WTC11 (cell line): ENCODE measurements around the gene NRG3.

ENCODE experiments used
- JUN ChIP-seq: sonication (generic); formaldehyde crosslinking; IDR thresholded peaks from 2 replicates; pipeline ENCODE4 v1.8.0; 2023; ENCODE audit warnings: mild to moderate bottlenecking, missing genetic modification reagents
- ZNF138 ChIP-seq: sonication (generic); formaldehyde crosslinking; conservative IDR thresholded peaks from 2 replicates; pipeline ENCODE4 v1.8.1; 2022; ENCODE audit warnings: mild to moderate bottlenecking, moderate library complexity, missing genetic modification reagents
- TF ChIP-seq, protein P1 (sequence below): fragments of 200-600 bp; IDR thresholded peaks from 2 replicates; pipeline ENCODE4 v1.8.0; 2022; ENCODE audit warnings: antibody characterized with exemption
- TF ChIP-seq, protein P2 (sequence below): sonication (generic); formaldehyde crosslinking; IDR thresholded peaks from 2 replicates; pipeline ENCODE4 v1.8.1; 2023; ENCODE audit warnings: mild to moderate bottlenecking, missing genetic modification reagents, moderate library complexity
- TF ChIP-seq, protein P3 (sequence below): fragments of 250-450 bp; sonication (Bioruptor Pico); IDR thresholded peaks from 2 replicates; pipeline ENCODE4 v2.1.2; 2022; ENCODE audit warnings: mild to moderate bottlenecking, moderate library complexity

DNA sequence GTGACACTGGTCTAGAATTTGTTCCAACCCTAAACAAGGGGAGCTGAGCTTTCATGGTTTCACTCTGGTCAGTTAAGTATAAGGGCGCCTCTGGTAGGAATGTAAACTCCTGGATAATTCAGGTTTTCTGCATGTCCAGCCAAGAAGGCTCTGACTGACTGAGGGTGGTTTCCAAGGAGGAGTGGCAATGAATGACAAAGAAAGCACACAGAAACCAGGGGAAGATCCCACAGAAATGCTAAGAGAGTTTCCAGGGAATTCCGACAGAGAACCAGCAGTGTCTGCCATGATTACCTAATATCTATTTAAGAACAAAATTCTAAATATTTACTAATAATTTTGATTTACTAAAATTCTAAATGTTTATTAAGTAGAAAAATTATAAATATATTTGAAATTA, 27.3 kb upstream of the NRG3 start:
- TF ChIP-seq, protein P1, sequence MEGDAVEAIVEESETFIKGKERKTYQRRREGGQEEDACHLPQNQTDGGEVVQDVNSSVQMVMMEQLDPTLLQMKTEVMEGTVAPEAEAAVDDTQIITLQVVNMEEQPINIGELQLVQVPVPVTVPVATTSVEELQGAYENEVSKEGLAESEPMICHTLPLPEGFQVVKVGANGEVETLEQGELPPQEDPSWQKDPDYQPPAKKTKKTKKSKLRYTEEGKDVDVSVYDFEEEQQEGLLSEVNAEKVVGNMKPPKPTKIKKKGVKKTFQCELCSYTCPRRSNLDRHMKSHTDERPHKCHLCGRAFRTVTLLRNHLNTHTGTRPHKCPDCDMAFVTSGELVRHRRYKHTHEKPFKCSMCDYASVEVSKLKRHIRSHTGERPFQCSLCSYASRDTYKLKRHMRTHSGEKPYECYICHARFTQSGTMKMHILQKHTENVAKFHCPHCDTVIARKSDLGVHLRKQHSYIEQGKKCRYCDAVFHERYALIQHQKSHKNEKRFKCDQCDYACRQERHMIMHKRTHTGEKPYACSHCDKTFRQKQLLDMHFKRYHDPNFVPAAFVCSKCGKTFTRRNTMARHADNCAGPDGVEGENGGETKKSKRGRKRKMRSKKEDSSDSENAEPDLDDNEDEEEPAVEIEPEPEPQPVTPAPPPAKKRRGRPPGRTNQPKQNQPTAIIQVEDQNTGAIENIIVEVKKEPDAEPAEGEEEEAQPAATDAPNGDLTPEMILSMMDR = no peak
- TF ChIP-seq, protein P2, sequence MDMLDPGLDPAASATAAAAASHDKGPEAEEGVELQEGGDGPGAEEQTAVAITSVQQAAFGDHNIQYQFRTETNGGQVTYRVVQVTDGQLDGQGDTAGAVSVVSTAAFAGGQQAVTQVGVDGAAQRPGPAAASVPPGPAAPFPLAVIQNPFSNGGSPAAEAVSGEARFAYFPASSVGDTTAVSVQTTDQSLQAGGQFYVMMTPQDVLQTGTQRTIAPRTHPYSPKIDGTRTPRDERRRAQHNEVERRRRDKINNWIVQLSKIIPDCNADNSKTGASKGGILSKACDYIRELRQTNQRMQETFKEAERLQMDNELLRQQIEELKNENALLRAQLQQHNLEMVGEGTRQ (CRISPR knock-in tag) = no peak
- TF ChIP-seq ZNF138 (CRISPR knock-in tag) = no peak
- TF ChIP-seq JUN (CRISPR knock-in tag) = no peak
- TF ChIP-seq, protein P3, sequence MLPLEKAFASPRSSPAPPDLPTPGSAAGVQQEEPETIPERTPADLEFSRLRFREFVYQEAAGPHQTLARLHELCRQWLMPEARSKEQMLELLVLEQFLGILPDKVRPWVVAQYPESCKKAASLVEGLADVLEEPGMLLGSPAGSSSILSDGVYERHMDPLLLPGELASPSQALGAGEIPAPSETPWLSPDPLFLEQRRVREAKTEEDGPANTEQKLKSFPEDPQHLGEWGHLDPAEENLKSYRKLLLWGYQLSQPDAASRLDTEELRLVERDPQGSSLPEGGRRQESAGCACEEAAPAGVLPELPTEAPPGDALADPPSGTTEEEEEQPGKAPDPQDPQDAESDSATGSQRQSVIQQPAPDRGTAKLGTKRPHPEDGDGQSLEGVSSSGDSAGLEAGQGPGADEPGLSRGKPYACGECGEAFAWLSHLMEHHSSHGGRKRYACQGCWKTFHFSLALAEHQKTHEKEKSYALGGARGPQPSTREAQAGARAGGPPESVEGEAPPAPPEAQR (CRISPR knock-in tag) = no peak
